Right forelimb (tissue), 1 donor: ENCODE measurements around the gene SNED1.
"Not testable (repeated sequence)": the region's sequence is repeated elsewhere in the genome, so short reads cannot be mapped to it uniquely, and the experiment has no call there.

Experiments used
- DNase-seq: peaks from one replicate; pipeline ENCODE4 v3.0.0-alpha.2; 2018

Gene SNED1

DNA sequence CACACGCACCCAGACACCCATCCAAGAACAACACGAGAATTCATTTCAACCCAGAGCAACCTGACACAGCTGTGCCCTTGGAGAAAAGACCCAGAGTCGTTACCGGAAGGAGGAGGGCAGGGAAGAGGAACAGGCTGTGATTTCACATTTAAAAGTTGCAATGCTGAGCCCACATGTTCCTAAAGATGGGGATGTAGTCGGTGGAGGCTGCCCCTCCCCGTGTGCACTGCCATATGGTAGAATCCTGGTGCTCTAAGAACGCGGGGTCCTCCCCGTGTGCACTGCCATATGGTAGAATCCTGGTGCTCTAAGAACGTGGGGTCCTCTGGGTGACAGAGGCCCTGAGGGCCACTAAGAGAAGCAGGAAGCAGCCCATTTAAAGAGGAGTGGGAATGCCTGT is 92.8 kb downstream of the SNED1 start:
- DNase-seq = no peak

- no peak for DNase-seq
Measured at GRCh38 chr2:241091734-241092445, 93.5 kb downstream of the SNED1 start.

- no peak for DNase-seq
Measured at GRCh38 chr2:241092677-241093076, 94.3 kb downstream of the SNED1 start.

DNA sequence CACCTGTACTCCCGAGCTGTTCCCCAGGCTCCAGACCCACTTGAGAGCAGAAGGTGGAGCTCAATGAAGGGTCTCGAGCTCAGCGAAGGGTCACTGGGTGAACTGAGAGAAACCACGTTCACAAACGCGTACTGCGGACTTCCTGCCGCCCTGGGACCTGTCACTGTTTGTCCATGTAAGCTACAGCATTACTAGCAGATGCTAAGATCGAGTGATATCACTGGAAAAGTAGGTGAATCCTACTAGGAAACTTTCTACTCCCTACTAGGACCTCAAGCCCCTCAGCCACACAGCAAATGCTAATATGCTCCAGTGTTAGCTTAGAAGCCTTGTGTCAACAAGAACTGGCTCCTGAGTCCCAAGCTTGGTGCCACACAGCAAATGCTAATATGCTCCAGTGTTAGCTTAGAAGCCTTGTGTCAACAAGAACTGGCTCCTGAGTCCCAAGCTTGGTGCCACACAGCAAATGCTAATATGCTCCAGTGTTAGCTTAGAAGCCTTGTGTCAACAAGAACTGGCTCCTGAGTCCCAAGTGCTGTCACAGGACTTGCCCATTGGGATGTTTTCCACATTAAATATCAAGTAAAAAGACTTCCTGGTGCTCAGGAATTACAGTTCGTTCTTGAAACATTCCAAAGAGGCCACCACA is 94.8 kb downstream of the SNED1 start:
- DNase-seq = not testable (repeated sequence)

- no peak for DNase-seq
Measured at GRCh38 chr2:241094172-241094571, 95.8 kb downstream of the SNED1 start.

GRCh38 chr2:241094924-241095420 is 96.6 kb downstream of the SNED1 start:
- no peak for DNase-seq

DNA sequence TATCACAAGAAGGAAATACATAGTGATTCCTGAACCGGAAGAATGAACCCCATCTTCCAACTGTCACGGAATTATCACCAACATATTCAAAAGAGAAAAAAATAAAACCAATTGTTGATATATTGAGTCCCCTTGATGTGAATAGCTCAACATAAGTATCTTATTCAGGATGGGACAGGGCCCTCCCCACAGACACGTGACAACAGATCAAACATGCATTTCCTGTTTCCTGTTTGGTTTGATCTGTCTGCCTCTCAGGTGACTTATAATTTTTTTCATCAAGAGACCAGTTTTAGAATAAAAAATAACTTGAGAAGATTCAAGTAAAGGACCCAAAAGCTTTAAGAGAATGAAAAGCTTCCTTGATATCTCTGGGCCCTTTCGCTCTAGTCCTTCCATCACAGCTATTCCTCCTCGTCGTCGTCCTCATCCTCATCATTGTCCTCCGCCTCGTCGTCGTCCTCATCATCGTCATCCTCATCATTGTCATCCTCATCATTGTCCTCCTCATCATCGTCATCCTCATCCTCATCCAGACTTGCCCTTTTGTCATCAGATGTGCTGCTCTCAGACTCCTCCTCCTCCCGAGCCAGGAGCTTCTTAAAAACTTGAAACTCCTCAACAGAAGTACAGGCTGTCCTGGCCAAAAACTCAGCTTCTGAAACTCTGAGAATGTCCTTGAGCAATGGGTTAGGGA is 97.3 kb downstream of the SNED1 start:
- no peak for DNase-seq

DNA sequence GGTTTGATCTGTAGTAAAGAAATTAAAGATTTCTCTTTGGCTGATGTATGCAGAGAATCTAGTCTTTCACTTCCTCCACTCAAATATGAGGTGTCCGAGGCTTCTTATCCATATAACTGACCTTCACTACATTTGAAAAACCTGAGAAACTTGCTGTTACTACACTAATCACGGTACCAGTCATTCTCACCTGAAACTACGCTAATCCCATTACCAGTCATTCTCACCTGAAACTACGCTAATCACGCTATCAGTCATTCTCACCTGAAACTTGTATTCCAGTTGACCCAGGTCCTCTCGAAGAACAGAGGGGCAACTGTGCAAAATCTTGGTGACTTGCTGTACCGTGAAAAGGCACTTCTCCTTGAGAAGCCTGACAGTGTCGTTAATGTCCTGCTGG is 98.6 kb downstream of the SNED1 start:
- DNase-seq = no peak

- DNase-seq = no peak
Measured at GRCh38 chr2:241099246-241099645, 100.8 kb downstream of the SNED1 start.

DNA sequence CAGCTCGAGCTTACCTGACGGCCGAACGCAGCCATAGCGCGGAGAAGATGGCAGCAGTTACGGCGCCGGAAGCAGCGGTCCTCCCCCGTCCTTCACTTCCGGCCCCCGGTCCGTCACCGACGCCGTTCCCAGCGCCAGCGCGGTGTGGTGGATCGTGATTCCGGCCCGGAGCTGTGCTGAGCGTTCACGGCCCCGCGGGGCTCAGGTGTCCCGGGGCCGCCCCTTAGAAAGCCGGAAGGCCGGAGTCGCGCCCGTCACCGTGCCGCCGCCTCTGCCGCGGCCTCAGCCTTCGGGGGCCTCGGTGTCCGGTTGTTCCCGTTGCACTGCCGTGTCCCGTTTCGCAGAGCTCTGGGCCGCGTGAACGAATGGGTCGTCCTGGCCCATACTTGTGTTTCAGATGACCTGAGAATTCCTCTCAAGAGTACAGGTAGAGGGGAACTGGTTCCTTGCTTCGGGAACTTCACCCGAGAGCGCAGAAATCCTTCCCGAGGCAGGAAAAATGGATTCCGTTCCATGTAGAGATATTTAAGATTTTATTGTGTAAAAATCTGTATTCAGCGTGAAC is 103.9 kb downstream of the SNED1 start, which contains the start of gene MTERF4:
MTERF4 (minus strand) TSS at position 49 of the 565 bp plus-strand sequence; CDS start at position 35, 14 bp downstream.
- peak; percentile 93 for DNase-seq

DNA sequence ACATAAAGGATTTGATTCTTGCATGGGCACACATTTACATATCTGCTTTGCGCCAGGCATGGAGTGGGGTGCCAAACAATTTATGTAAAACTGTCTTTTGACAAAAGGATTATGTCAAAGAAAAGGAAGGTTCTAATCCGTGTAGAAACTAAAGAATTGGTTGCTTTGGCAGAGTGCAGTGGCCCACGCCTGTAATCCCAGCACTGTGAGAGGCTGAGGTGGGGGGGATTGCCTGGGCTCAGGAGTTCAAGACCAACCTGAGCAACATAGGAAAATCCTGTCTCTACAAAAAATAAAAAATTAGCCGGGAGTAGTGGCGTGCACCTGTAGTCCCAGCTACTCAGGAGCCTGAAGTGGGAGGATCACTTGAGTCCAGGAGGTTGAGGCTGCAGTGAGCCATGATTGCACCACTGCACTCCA is 104.8 kb downstream of the SNED1 start:
- DNase-seq = no peak

DNA sequence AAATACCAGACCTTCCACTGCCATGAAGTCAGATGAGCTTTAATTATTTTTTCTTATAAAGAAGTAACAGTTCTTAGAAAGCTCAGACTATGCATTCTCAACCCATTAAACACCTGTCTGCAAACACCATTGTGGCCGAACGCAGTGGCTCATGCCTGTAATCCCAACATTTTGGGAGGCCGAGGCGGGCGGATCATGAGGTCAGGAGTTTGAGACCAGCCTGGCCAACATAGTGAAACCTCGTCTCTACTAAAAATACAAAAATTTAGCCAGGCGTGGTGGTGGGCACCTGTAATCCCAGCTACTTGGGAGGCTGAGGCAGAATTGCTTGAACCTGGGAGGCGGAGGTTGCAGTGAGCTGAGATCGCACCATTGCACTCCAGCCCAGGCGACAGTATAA is 106.2 kb downstream of the SNED1 start:
- not testable (repeated sequence) for DNase-seq

DNA sequence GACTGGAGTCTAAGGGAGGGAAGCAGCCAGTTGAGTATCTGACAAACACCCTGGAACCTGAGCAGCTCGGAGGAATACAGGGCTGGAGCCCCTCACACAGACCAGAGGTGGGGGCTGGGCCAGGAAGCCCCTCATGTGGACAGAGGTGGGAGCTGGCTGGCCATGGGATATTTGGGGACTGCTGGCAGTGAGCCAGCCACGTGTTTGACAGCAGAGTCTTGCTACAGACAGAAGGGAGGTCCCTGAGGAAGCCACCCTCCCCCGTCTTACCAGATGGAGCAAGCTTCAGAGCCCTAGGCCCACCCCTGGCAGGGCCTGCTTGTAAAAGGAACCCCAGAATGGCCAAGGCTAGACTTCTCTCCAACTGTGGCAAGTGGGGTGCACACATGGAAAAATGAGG is 107.2 kb downstream of the SNED1 start:
- DNase-seq = no peak

DNA sequence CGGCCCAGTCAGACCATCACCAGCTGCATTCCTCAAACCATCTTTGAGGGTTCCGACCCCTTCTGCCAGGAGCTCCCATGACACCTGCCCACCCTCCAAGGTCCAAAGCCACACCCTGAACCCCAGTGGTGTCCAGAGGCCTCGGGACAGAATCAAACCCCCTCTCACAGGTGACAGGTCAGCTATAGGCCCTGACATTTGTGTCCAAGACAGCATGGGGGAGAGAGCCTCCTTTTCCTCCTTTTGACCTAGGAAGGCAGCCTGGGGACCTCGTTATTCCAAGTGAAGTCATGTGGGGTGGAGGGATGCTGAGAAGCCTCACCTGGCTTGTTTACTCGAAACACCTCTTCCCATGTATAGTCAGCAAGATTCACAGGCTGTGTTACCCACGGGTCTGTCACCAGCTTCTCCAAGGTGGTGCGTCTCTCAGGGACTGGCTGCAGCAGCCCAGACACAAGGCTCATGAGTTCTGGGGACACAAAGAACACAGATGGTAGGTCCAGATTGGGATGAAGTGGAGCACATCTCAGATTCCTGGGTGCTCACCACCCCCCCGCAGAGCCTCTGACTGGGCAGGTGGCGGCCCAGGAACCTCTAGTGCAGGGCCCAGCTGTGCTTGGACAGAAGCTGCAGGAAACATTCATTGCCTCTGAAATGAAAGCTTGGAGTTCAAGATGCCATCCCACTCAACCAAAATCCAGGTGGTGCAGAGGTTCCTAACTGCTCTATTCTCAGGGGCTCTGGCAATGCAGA is 108.8 kb downstream of the SNED1 start:
- DNase-seq = no peak

GRCh38 chr2:241108271-241109209 is 110.1 kb downstream of the SNED1 start:
- no peak for DNase-seq

GRCh38 chr2:241109210-241110088 is 111.0 kb downstream of the SNED1 start:
- no peak for DNase-seq

- no peak for DNase-seq
Measured at GRCh38 chr2:241110089-241110606, 111.7 kb downstream of the SNED1 start.

DNA sequence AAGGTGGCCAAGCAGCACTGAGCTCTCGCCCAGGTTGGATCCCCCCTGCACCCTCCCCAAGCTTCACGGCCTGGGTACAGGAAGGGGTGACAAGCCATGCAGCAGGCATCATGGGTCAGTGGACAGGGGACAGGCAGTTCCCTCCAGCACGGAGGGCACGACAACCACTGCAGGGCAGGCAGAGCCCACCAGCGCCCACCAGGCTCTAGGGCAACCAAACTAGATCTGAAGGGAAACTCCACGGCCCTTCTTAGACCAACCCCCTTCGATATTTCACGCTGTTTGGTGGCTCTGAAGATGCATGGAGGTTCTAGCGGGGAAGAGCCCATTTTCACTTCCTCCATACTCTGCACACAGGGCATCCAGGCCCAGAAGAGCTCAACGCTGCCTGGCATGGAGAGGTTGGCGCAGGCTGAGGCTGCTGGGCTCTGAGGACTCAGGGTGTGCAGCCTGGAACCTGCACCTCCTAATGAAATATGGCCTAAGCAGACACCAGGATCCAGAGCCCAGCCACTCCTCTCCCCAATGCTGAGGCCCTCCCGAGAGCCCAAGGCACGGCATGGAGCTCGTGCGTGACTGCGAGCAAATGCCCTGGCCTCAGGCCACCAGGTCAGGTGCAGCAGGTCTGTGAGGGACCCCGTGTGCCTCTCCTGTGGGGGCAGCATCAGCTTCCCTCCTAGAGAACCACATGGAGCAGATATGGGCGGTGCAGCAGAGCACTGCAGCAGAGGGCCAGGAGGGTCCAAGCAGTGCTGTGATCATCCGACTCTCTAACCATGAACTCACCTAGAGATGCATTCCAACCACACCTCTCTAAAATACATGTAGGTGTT is 112.4 kb downstream of the SNED1 start:
- no peak for DNase-seq

GRCh38 chr2:241111440-241111805 is 113.0 kb downstream of the SNED1 start:
- DNase-seq = no peak
